GM21825 (cell line): Measurements from ENCODE around the gene SNRPD1.
"Not testable (repeated sequence)": the region's sequence is repeated elsewhere in the genome, so short reads cannot be mapped to it uniquely, and the experiment has no call there.

Experiments
- ATAC-seq: cut with Tn5 transposase; IDR thresholded peaks from one replicate; pipeline ENCODE4 v1.9.1; 2021; ENCODE audit warnings: mild to moderate bottlenecking, moderate library complexity; ENCODE audit not compliant: unreplicated experiment

Gene SNRPD1

DNA sequence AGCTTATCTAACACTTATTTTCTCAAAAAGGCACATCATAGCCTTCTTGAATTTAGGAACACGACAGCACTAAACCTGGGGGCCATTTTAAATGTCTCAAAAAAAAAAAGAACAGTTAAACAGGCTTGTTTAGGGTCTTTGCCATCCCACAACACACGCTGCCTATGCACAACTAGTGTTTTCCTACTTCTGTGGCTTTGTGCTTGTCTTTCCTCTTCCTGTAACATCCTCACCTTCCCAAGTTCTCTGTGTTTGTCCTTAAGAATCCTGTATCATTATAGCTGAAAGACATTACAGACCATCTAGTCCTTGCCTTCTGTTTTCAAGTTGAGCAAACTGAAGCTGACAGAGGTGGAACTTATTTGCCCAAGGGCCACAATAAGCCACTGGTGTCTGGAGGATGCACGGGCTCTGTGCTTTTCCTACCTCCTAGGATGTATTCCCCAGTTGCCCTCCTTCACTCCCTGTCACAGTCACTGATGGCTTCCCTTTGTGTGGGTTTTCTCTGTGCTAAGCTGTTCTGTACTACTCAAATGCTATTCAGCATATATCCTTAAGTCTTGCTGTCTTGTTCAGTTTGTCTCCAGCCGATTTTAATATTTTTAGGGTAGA is 22.6 kb downstream of the SNRPD1 start:
- no peak for ATAC-seq

- no peak for ATAC-seq
Measured at GRCh38 chr18:21636769-21637168, 24.7 kb downstream of the SNRPD1 start.

DNA sequence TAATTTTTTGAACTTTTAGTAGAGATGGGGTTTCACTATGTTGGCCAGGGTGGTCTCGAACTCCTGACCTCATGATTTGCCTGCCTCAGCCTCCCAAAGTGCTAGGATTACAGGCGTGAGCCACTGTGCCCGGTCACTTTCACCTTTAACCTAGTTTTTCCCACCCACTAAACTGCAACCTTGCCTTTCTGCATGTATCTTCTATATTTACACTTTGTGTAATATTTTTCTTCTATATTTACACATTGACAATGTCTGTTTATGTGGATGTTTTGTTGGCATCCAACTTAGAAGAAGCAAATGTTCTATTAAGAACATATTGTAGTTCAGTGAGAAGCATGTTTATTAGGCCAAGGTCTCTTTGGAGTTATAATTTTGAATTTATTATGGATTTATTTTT is 26.7 kb downstream of the SNRPD1 start:
- ATAC-seq = no peak

DNA sequence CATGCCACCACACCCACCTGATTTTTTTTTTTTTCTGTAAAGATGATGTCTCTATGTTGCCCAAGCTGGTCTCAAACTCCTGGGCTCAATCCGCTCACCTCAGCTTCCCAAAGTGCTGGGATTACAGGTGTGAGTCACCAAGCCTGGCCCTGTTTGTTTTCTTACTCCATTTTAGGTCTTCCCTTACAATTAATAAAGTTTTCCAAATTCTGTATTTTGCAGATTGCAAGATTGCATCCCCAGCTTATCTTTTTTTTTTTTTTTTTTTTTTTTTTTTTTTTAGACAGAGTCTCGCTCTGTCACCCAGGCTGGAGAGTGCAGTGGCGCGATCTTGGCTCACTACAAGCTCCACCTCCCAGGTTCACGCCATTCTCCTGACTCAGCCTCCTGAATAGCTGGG is 28.3 kb downstream of the SNRPD1 start:
- ATAC-seq = not testable (repeated sequence)

DNA sequence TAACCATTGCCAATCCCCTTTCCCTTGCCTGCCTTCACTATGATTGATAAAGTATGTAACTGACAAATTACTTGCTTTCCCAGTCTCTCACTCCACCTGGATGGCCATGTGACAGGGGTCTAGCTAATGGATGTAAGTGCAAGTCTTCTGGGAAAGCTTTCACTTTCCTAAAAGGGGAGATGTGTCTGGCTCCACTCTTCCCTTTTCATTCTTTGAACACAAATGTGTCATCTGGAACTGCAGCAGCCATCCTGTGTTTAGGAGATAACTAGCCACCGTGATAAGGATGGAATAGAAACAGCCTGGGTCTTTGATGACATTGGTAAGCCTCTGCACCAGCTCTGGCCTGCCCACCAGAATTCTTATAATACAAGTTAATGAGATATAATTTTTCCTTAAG is 38.2 kb downstream of the SNRPD1 start:
- no peak for ATAC-seq

DNA sequence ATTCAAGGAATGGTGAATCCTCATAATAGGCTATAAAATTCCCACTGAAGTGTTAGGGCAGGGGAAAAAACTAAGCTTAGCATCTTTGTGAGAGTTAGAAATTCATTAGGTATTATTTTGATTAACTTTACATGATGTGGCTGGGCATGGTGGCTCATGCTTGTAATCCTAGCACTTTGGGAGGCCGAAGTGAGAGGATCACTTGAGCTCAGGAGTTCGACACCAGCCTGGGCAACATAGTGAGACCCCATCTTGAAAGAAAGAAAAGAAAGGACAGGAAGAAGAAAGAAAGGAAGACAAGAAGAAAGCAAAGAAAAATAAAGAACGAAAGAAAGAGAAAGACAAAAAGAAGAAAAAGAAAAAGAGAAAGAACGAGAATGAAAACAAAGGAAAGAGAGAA is 40.0 kb downstream of the SNRPD1 start:
- no peak for ATAC-seq

DNA sequence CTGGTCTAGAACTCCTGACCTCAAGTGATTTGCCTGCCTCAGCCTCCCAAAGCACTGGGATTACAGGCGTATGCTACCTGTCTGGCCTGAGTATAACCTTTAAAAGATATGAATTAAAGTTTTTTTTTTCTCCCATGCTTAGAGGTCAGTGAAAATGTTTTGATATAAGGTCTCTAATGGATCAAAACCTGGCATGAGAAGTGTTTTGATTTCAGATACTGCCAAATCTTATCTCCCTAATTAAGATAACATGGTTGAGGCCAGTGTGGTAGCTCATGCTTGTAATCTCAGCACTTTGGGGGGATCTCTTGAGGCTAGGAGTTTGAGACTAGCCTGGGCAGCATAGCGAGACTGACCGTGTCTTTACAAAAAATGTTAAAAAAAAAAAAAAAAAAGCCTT is 41.2 kb downstream of the SNRPD1 start:
- no peak for ATAC-seq

DNA sequence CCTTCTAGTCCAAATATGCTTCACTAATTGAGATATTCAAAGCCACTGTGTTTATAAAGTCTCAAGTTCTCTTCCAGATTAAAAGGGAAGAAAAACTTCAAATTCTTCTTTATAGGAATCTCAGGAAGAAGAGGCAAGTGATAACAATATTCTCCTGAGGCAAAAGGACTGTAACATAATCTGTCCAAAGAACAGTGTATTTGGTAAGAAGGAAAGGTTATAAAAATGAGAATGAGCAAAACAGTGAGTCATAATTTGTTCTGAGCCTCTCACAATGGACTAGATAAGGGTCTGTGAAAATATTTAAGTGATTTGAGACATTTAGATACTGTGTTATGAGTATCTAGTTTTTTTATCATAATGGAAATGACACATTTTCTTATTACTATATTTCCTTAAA is 44.3 kb downstream of the SNRPD1 start:
- ATAC-seq = no peak

DNA sequence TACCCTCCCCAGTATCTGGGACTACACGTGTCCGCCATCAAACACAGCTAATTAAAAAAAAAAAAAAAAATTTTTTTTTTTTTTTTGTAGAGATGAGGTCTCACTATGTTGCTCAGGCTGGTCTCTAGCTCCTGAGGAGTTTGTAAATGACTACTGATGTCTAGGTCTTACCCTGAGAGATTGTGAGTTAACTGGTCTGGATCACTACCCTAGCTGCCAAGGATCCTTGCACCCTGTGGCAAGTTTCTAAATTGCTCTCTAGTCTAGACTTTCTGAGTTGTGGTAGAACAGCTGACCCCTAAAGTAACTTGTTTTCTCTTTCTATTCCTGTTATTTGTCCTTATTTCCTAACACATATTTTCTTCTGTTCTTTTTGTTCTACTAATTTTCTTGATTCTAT is 48.0 kb downstream of the SNRPD1 start:
- ATAC-seq = no peak

- no peak for ATAC-seq
Measured at GRCh38 chr18:21662581-21662980, 50.5 kb downstream of the SNRPD1 start.

GRCh38 chr18:21663578-21663977 is 51.5 kb downstream of the SNRPD1 start:
- ATAC-seq = no peak

- no peak for ATAC-seq
Measured at GRCh38 chr18:21664069-21664468, 52.0 kb downstream of the SNRPD1 start.

- ATAC-seq = no peak
Measured at GRCh38 chr18:21669736-21670285, 57.7 kb downstream of the SNRPD1 start.

- no peak for ATAC-seq
Measured at GRCh38 chr18:21672521-21673267, 60.6 kb downstream of the SNRPD1 start.

GRCh38 chr18:21675354-21675753 is 63.2 kb downstream of the SNRPD1 start:
- ATAC-seq = not testable (repeated sequence)

DNA sequence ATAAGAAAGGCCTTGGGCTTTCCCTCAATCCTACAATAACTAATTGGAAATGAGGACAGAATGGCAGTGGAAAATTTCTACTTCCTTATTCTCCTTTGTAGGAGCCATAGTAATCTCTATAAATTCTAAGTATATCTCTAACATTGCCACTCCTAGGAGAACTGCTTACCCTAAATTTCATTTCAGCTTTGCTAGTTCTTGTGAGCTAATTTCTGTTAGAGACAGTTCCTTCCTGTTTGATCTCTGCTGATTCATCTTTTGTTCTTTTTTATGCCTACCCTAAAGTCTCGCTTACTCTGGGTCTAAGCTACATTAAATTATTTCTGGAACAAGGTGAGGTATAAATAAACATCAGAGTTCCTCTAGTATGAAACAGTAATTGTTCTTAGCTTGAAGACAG is 66.7 kb downstream of the SNRPD1 start:
- no peak for ATAC-seq

DNA sequence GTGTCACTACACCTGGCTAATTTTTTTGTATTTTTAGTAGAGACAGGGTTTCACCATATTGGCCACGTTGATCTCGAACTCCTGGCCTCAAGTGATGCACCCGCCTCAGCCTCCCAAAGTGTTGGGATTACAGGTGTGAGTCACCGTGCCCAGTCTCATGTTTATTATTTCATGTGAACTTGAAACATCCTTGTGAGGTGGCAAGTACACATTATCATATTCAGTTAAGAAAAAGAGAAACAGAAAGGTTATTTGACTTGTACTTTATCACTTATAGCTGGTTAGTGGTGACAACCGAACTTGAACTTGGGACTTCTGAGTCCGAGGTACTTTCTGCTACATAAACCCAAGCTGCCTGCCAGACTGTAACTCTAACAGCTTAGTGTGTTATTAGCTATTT is 68.0 kb downstream of the SNRPD1 start:
- ATAC-seq = no peak

DNA sequence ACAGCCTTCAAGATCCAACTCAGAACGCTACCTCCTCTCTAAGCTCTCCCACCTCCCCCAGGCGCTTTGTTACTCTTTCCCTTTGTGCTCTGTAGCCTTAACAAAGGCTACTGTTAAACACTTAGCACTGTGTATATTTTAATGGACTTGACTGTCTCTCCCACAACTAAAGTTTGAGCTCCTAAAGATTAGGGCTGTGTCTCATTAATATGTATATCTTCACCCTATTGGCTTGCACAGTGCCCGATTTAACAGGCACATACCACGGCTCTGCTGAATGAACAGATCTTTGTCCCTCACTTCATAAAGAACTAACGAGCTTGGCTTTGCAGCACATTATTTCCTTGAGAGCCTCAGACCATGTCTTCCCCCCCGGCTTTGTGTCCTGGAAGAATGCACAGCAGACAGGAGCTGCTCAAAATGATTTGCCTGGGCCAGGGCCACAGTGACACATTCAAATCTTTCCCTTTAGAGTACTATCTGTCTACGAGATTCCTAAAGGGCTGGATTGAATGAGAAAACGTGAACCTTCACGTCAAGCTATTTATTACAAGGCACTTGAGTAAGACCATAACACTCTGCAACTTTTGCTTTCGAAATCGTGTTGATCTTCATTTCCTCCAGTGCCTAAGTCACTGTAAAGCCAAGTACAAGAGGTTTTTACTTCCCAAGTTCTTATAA is 70.4 kb downstream of the SNRPD1 start:
- no peak for ATAC-seq
